BE2C (cell line): ENCODE data around the gene TSC1.

Experiments
- DNase-seq: peaks from one replicate; pipeline ENCODE4 v3.0.0-alpha.2; 2020
- H3K27me3 ChIP-seq: fragments of 250-450 bp; sonication (Bioruptor Pico); 2 replicates; pipeline ENCODE4 v1.5.1; 2020; ENCODE audit warnings: mild to moderate bottlenecking
- H3K36me3 ChIP-seq: fragments of 250-450 bp; sonication (Bioruptor Pico); 2 replicates; pipeline ENCODE4 v1.5.1; 2020; ENCODE audit warnings: mild to moderate bottlenecking
- H3K4me1 ChIP-seq: fragments of 250-450 bp; sonication (Bioruptor Pico); 2 replicates; pipeline ENCODE4 v1.5.1; 2020
- H3K4me3 ChIP-seq: 2 replicates; pipeline ENCODE4 v1.5.1; 2011; ENCODE audit warnings: low read depth, low read length
- H3K9me3 ChIP-seq: fragments of 250-450 bp; sonication (Bioruptor Pico); 2 replicates; pipeline ENCODE4 v1.5.1; 2020
- TF ChIP-seq, protein P1 (sequence below): IDR thresholded peaks from 2 replicates; pipeline ENCODE4 v1.5.1; 2012; ENCODE audit warnings: mild to moderate bottlenecking, low read depth, low read length

Gene TSC1

DNA sequence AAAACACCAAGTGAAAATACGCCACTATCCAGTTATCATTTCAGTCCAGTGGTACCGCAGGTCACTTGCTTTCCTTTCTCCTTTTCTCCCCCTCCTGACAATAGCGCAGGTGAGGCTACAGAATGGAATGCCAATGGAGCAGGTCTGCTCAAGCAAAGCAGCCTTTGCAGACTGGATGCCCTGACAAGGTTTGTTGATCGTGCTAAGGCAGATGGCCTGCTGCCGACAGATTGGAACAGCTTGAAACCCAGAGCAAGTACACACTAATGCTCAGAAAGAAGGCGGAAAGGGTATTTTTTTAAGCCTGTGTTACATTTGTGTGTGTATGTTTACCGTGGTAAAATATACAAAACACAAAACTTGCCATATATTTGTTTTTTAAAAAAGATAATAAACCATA is 46.4 kb downstream of the TSC1 start:
- no peaks in the 10 kb centered on the region for H3K9me3 ChIP-seq
- peaks cover 43% of the 10 kb centered on the region for H3K36me3 ChIP-seq
- DNase-seq, result no peak
- no peaks in the 10 kb centered on the region for H3K4me1 ChIP-seq
- H3K4me3 ChIP-seq, result no peak overlapping the region
- TF ChIP-seq, protein P1, sequence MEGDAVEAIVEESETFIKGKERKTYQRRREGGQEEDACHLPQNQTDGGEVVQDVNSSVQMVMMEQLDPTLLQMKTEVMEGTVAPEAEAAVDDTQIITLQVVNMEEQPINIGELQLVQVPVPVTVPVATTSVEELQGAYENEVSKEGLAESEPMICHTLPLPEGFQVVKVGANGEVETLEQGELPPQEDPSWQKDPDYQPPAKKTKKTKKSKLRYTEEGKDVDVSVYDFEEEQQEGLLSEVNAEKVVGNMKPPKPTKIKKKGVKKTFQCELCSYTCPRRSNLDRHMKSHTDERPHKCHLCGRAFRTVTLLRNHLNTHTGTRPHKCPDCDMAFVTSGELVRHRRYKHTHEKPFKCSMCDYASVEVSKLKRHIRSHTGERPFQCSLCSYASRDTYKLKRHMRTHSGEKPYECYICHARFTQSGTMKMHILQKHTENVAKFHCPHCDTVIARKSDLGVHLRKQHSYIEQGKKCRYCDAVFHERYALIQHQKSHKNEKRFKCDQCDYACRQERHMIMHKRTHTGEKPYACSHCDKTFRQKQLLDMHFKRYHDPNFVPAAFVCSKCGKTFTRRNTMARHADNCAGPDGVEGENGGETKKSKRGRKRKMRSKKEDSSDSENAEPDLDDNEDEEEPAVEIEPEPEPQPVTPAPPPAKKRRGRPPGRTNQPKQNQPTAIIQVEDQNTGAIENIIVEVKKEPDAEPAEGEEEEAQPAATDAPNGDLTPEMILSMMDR, result no peak
- H3K27me3 ChIP-seq, result no peaks in the 10 kb centered on the region

DNA sequence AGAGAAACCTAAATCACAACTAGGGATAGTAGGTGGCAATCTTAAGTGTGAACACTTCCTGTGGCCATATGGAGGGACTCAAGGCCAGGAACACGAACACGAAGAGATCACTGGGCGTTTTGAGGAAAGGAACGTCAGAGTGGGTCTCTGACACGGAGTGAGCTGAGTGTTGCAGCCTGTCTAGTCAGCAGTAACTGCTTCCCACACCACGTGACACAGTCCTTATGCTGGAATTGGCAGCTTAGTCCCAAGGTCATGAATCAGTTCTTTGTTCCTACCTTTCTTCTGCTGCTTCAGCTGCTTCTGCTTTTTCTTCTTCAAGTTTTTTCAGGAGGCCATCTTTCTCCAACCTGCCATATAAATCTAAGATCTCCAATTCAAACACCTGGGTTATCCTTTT is 47.5 kb downstream of the TSC1 start:
- no peak overlapping the region for H3K4me3 ChIP-seq
- H3K9me3 ChIP-seq, result no peaks in the 10 kb centered on the region
- DNase-seq, result no peak
- no peaks in the 10 kb centered on the region for H3K27me3 ChIP-seq
- TF ChIP-seq, protein P1, result no peak
- H3K4me1 ChIP-seq, result no peaks in the 10 kb centered on the region
- H3K36me3 ChIP-seq, result peaks cover 43% of the 10 kb centered on the region

DNA sequence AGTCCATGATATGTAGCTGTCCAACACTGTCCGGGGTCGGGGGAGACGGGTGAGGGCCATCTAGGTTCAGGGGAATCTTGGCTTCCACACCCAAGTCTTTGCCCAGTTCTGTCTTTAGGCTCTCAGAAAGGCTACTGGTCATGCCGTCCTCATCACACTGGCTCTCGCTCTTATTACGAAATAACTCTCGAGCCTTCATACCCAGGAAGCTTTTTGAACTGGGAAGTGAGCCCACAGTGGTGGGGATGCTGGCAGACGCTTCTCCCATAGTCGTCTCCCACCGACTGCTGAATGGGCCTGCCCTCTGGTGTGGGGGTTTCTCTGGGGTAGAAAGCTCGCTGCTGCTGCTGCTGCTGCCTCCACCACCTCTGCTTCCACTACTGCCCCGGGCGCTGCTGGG is 48.2 kb downstream of the TSC1 start:
- Histone ChIP-seq H3K9me3 (no peaks in the 10 kb centered on the region), H3K36me3 (peaks cover 39% of the 10 kb centered on the region), H3K4me1 (no peaks in the 10 kb centered on the region)

DNA sequence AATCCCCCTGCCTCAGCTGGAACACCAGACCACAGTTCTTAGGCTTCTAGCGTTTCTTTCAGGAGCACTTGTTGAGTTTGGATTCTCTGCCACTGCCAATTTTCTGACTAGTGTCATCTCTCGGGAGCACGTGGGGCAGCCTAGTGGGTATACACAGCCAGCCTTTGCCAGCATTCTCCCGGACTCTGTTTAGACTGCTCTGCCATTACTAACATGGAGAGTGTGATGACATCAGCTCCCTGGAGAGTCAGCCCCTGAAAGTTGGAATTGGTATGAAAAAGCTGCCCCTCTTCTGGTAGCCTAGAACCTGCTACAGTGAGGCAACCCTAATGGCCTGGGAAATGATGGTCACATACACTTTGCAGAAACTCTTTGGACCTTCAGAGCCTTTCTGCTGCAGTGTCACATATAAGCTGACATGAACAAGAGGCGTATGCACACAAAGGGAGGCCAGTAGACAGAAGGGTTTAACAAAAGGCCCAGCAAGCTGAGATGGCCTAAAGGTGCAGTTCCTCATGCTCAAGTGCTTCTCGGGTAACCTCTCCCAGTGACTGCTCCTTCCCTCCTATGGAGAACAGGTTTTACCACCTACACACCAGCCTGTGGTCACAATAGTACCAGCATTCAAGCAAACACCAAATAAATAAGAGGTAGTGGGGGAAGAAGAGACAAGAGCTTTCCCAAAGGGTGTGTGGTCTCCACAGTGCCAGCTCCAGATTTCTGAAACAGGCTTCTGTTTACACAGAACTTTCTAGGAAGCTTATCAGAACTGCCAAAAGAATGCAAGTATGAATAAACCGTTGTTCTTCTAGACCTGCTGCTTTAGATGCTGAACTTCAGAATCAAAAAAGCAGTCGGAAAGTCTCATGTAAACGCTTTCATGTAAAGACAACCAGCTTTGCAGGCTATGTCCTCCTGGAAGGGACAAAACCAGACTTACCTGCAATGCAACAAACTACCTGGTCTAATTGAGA is 49.3 kb downstream of the TSC1 start:
- H3K9me3 ChIP-seq, result no peaks in the 10 kb centered on the region
- peaks cover 28% of the 10 kb centered on the region for H3K36me3 ChIP-seq
- TF ChIP-seq, protein P1, result no peak
- H3K4me3 ChIP-seq, result no peak overlapping the region
- H3K4me1 ChIP-seq, result no peaks in the 10 kb centered on the region
- no peaks in the 10 kb centered on the region for H3K27me3 ChIP-seq
- DNase-seq, result no peak

More for the DNA sequence above, 48.2 kb downstream of the TSC1 start:
- DNase-seq, result no peak
- TF ChIP-seq, protein P1, result no peak
- no peaks in the 10 kb centered on the region for H3K27me3 ChIP-seq
- no peak overlapping the region for H3K4me3 ChIP-seq

DNA sequence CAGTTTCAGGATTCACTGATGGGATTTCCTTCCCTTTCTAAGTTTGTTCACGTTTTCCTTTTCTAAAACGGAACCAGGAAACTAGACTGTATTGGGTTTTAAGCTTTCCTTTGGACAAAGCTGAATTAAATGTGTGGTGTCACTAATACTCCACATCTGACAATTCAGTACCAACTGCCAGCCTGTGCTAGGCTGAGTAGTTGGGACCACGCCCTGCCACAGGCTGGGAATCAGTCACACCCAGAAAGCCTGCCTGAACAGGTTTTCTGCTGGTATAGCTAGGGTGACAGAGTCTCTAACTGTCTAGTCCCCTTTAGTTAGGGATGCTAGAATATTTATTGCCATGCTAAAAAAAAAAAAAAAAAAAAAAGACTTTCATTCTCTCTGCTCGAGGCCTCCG is 50.1 kb downstream of the TSC1 start:
- H3K36me3 ChIP-seq, result peaks cover 23% of the 10 kb centered on the region
- no peaks in the 10 kb centered on the region for H3K4me1 ChIP-seq
- no peaks in the 10 kb centered on the region for H3K9me3 ChIP-seq
- no peak for DNase-seq
- TF ChIP-seq, protein P1, result no peak
- no peaks in the 10 kb centered on the region for H3K27me3 ChIP-seq
- no peak overlapping the region for H3K4me3 ChIP-seq

DNA sequence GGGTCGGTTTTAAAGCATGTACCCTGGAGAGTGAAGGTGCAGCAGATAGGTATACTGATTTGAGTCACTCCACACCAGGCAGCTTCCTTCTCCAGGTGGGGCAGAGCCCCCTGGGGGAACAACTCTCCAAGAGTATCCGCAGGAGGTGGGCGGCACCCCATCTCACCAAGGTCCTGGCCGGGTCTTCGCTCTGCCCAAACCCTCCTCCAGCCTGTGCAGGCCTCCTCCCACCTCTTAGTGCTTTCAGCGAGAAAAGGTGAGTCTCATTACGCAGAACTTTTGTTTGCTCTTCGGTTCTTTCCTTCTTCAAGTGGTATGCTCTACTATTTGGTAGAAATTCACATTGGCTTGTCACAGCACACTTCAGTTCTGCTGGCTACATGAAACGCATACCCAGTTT is 52.0 kb downstream of the TSC1 start:
- Histone ChIP-seq H3K9me3 (no peaks in the 10 kb centered on the region), H3K4me3 (no peak overlapping the region), H3K27me3 (no peaks in the 10 kb centered on the region), H3K36me3 (peaks cover 17% of the 10 kb centered on the region), H3K4me1 (no peaks in the 10 kb centered on the region)
- no peak for DNase-seq
- TF ChIP-seq, protein P1, result no peak
